ENCODE measurements around the gene CALML4. TPM values are rescaled to one million over a fixed set of nuclear protein-coding genes. Genes with fewer than 3 reads are reported as not detected.
"Not testable (repeated sequence)": the region's sequence is repeated elsewhere in the genome, so short reads cannot be mapped to it uniquely, and the experiment has no call there.

Gene CALML4
- total and polyA plus RNA-seq, 2 experiments from 2014 or later: 0.54 to 2.4 TPM

DNA sequence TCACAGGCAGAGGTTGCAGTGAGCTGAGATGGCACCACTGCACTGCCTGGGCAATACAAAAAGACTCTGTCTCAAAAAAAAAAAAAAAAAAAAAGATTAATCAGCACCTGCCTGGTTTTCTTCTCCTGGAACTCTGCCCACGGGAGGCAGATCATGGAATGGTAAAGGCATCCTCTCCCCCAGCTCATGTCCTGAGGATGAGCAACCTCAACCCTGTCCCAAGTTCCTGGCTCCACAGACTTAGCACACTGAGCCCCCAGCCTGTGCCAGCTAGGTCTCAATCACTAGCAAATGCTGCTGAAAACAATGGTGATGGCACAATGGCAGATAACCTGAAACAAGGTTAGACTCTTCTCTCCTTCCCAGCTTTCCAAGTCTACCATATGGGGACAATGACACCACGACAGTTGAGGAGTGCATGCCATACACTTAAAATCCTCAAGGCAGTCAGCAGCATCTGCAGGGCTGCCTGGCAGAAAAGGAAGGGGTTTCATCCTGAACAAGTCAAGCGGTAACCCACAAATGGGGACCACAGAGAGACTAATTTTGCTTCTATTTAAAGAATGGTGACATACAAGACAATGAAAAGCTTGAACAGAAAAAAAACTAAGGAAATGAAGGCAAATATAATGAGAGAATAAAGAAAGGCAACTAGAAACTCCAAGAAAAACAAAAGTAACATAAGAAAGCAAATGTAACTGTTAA is 19.6 kb upstream of the CALML4 start:
- Histone ChIP-seq H3K36me3 (ENCODE audit: low read depth) (no peaks in the 10 kb centered on the region), H3K4me3 (no peak overlapping the region), H3K9me2 (ENCODE audit: insufficient read depth) (no peaks in the 10 kb centered on the region), H3K4me1 (ENCODE audit: insufficient read depth) (peaks cover 6% of the 10 kb centered on the region; the same call in 1 of the 2 replicates), H4K20me1 (ENCODE audit: insufficient read depth) (no peaks in the 10 kb centered on the region), H3F3A (ENCODE audit: insufficient read depth) (no peaks in the 10 kb centered on the region), H3K9me3 (ENCODE audit: low read depth) (no peaks in the 10 kb centered on the region), H2AFZ (no peak overlapping the region), H3K27me3 (replicated peaks; ENCODE audit: insufficient read depth) (no peaks in the 10 kb centered on the region), H3K27ac (no peak overlapping the region), H3K9ac (no peak overlapping the region), H3K4me2 (ENCODE audit: unreplicated experiment) (no peak overlapping the region), H3K79me2 (ENCODE audit: insufficient read depth) (peaks cover 63% of the 10 kb centered on the region)
- no peak for DNase-seq
- 98% methylated on average over 3 of the region's 3 CpGs for WGBS, 2 experiments (ENCODE audit: low coverage in 1 of 2, low lambda C conversion rate in 2 of 2, missing lambda C conversion rate in 2 of 2)
- TF ChIP-seq EZH2phosphoT487 (IDR thresholded peaks at IDR 0.05; ENCODE audit: insufficient read depth, low read depth): no peak
- in situ Hi-C loops (cut with MboI): no loop called here

DNA sequence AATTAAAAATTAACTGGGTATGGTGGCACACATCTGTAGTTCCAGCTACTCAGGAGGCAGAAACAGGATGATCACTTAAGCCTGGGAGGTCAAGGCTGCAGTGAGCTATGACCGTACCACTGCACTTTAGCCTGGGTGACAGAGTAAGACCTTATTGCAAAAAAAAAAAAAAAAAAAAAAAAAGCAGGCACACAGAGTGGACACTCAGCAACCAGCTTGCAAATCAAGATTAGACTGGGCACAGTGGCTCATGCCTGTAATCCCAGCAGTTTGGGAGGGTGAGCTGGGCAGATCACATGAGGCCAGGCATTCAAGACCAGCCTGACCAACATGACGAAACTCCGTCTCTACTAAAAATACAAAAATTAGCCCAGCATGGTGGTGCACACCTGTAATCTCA is 19.0 kb upstream of the CALML4 start:
- Histone ChIP-seq H3K27ac (no peak overlapping the region), H4K20me1 (ENCODE audit: insufficient read depth) (no peaks in the 10 kb centered on the region), H3K79me2 (ENCODE audit: insufficient read depth) (peaks cover 63% of the 10 kb centered on the region), H3K4me1 (ENCODE audit: insufficient read depth) (peaks cover 6% of the 10 kb centered on the region; the same call in 1 of the 2 replicates), H3K36me3 (ENCODE audit: low read depth) (no peaks in the 10 kb centered on the region; the same call in 1 of the 2 replicates), H3K9ac (no peak overlapping the region), H3K9me2 (ENCODE audit: insufficient read depth) (no peaks in the 10 kb centered on the region), H3K4me2 (ENCODE audit: unreplicated experiment) (no peak overlapping the region), H3K27me3 (replicated peaks; ENCODE audit: insufficient read depth) (no peaks in the 10 kb centered on the region), H3K4me3 (no peak overlapping the region), H2AFZ (no peak overlapping the region), H3F3A (ENCODE audit: insufficient read depth) (no peaks in the 10 kb centered on the region), H3K9me3 (ENCODE audit: low read depth) (no peaks in the 10 kb centered on the region)
- no peak for TF ChIP-seq EZH2 (IDR thresholded peaks at IDR 0.05; ENCODE audit: insufficient read depth, poor library complexity, severe bottlenecking)
- TF ChIP-seq EZH2phosphoT487 (IDR thresholded peaks at IDR 0.05; ENCODE audit: insufficient read depth, low read depth): no peak
- WGBS, 2 experiments (ENCODE audit: low coverage in 1 of 2, low lambda C conversion rate in 2 of 2, missing lambda C conversion rate in 2 of 2): 64% methylated on average over 3 of the region's 3 CpGs
- no peak for DNase-seq
- in situ Hi-C loops (cut with MboI): no loop called here

GRCh38 chr15:68223171-68223570 is 18.0 kb upstream of the CALML4 start:
- Histone ChIP-seq H2AFZ (no peak overlapping the region), H3K9me2 (ENCODE audit: insufficient read depth) (no peaks in the 10 kb centered on the region), H3K27me3 (replicated peaks; ENCODE audit: insufficient read depth) (no peaks in the 10 kb centered on the region), H3K9me3 (ENCODE audit: low read depth) (no peaks in the 10 kb centered on the region), H3K4me1 (ENCODE audit: insufficient read depth) (0 out of 2 replicates have a peak, but pooled peaks cover under 1% of the 10 kb centered on the region), H3K4me3 (no peak overlapping the region), H4K20me1 (ENCODE audit: insufficient read depth) (no peaks in the 10 kb centered on the region), H3K36me3 (ENCODE audit: low read depth) (no peaks in the 10 kb centered on the region; the same call in 1 of the 2 replicates), H3K27ac (no peak overlapping the region), H3K79me2 (ENCODE audit: insufficient read depth) (peaks cover 62% of the 10 kb centered on the region), H3F3A (ENCODE audit: insufficient read depth) (no peaks in the 10 kb centered on the region), H3K4me2 (ENCODE audit: unreplicated experiment) (no peak overlapping the region), H3K9ac (no peak overlapping the region)
- TF ChIP-seq EZH2phosphoT487 (IDR thresholded peaks at IDR 0.05; ENCODE audit: insufficient read depth, low read depth) (no peak), EZH2 (IDR thresholded peaks at IDR 0.05; ENCODE audit: insufficient read depth, poor library complexity, severe bottlenecking) (no peak)
- no peak for DNase-seq
- in situ Hi-C loops (cut with MboI): no loop called here
- WGBS, 2 experiments (ENCODE audit: low coverage in 1 of 2, low lambda C conversion rate in 2 of 2, missing lambda C conversion rate in 2 of 2): 93 to 97% methylated on average over 6 of the region's 6 CpGs

DNA sequence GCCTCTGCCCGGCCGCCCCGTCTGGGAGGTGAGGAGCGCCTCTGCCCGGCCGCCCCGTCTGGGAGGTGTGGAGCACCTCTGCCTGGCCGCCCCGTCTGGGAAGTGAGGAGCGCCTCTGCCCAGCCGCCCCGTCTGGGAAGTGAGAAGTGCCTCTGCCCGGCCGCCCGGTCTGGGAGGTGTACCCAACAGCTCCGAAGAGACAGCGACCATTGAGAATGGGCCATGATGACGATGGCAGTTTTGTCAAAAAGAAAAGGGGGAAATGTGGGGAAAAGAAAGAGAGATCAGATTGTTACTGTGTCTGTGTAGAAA is 17.3 kb upstream of the CALML4 start:
- H3K9me2 ChIP-seq (ENCODE audit: insufficient read depth); H3K4me2 ChIP-seq (ENCODE audit: unreplicated experiment); H3K27ac ChIP-seq; H3K9me3 ChIP-seq (ENCODE audit: low read depth); H3K9ac ChIP-seq; H3K36me3 ChIP-seq (ENCODE audit: low read depth); H4K20me1 ChIP-seq (ENCODE audit: insufficient read depth); H3K4me1 ChIP-seq (ENCODE audit: insufficient read depth); in situ Hi-C loops (cut with MboI); H2AFZ ChIP-seq; H3F3A ChIP-seq (ENCODE audit: insufficient read depth); H3K27me3 ChIP-seq (replicated peaks; ENCODE audit: insufficient read depth); DNase-seq; H3K4me3 ChIP-seq: not testable (repeated sequence)
- H3K79me2 ChIP-seq (ENCODE audit: insufficient read depth): peaks cover 54% of the 10 kb centered on the region
- 88 to 94% methylated on average over 13 to 18 of the region's 18 CpGs for WGBS, 2 experiments (ENCODE audit: low coverage in 1 of 2, low lambda C conversion rate in 2 of 2, missing lambda C conversion rate in 2 of 2)

DNA sequence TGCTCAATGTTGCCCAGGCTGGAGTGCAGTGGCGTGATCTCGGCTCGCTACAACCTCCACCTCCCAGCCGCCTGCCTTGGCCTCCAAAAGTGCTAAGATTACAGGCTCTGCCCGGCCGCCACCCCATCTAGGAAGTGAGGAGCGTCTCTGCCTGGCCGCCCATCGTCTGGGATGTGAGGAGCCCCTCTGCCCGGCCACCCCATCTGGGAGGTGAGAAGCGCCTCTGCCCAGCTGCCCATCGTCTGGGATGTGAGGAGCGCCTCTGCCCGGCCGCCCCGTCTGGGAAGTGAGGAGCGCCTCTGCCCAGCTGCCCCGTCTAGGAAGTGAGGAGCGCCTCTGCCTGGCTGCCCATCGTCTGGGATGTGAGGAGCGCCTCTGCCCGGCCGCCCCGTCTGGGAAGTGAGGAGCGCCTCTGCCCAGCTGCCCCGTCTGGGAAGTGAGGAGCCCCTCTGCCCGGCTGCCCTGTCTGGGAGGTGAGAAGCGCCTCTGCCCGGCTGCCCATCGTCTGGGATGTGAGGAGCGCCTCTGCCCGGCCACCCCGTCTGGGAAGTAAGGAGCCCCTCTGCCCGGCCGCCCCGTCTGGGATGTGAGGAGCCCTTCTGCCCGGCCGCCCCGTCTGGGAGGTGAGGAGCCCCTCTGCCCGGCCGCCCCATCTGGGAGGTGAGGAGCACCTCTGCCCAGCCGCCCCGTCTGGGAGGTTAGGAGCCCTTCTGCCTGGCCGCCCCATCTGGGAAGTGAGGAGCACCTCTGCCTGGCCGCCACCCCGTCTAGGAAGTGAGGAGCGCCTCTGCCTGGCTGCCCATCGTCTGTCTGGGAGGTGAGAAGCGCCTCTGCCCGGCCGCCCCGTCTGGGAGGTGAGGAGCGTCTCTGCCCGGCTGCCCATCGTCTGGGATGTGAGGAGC is 16.6 kb upstream of the CALML4 start:
- H3K4me3 ChIP-seq; H3K36me3 ChIP-seq (ENCODE audit: low read depth); H3K9me3 ChIP-seq (ENCODE audit: low read depth); in situ Hi-C loops (cut with MboI); H2AFZ ChIP-seq; H3K27me3 ChIP-seq (replicated peaks; ENCODE audit: insufficient read depth); DNase-seq; H3K4me2 ChIP-seq (ENCODE audit: unreplicated experiment); H3K9ac ChIP-seq; H3K27ac ChIP-seq; H3F3A ChIP-seq (ENCODE audit: insufficient read depth); H4K20me1 ChIP-seq (ENCODE audit: insufficient read depth); H3K4me1 ChIP-seq (ENCODE audit: insufficient read depth); H3K9me2 ChIP-seq (ENCODE audit: insufficient read depth): not testable (repeated sequence)
- 87 to 92% methylated on average over 15 to 54 of the region's 55 CpGs for WGBS, 2 experiments (ENCODE audit: low coverage in 1 of 2, low lambda C conversion rate in 2 of 2, missing lambda C conversion rate in 2 of 2)
- peaks cover 48% of the 10 kb centered on the region for H3K79me2 ChIP-seq (ENCODE audit: insufficient read depth)

Data from GM23248 (cell line).